Measurements from ENCODE around the gene SEMA5A. TPM values are rescaled to one million over a fixed set of nuclear protein-coding genes. Genes with fewer than 3 reads are reported as not detected.

Gene SEMA5A
- total RNA-seq, 1 experiment from 2014 or later, result 0.15 TPM

DNA sequence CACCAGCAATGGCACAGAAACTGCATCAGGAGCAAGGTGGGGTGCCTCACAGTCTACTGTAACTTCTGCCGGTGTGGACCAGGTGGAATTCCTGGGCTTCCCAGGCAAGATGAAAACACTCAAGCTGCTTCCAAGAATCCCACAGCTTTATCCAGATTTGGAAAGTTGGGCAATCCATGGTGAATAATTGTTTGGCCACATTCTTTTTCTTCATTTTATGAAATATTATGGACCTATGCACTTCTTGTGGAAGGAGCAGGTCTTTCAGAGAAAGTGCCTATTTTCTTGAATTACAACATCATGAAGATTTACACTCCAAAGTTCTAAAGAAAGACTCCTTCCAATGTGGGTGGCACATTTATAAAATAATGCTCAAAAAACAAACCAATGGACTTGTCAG lies 503.6 kb downstream of the SEMA5A start:
- H3K27me3 ChIP-seq (ENCODE audit: control insufficient read depth, insufficient read depth, low read length), result no peaks in the 10 kb centered on the region
- in situ Hi-C loops (cut with HindIII; ENCODE audit: low pct_unique_long_range_greater_than_20kb, low sequenced_read_pairs) (no loop called here), intact Hi-C loops (cut with micrococcal nuclease; ENCODE audit: unreplicated experiment) (no loop called here)
- ATAC-seq (no peak), DNase-seq (ENCODE audit: low read depth, low spot score) (no peak)
- no peaks in the 10 kb centered on the region for H3K9me3 ChIP-seq (ENCODE audit: control insufficient read depth, insufficient read depth, low read depth, low read length)
- CTCF ChIA-PET, result no interaction called here
- POLR2A ChIA-PET, result no interaction called here
- BruUV-seq (replicated peaks), result no TSS peak
- TF ChIP-seq, protein P1, sequence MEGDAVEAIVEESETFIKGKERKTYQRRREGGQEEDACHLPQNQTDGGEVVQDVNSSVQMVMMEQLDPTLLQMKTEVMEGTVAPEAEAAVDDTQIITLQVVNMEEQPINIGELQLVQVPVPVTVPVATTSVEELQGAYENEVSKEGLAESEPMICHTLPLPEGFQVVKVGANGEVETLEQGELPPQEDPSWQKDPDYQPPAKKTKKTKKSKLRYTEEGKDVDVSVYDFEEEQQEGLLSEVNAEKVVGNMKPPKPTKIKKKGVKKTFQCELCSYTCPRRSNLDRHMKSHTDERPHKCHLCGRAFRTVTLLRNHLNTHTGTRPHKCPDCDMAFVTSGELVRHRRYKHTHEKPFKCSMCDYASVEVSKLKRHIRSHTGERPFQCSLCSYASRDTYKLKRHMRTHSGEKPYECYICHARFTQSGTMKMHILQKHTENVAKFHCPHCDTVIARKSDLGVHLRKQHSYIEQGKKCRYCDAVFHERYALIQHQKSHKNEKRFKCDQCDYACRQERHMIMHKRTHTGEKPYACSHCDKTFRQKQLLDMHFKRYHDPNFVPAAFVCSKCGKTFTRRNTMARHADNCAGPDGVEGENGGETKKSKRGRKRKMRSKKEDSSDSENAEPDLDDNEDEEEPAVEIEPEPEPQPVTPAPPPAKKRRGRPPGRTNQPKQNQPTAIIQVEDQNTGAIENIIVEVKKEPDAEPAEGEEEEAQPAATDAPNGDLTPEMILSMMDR (IDR thresholded peaks at IDR 0.05), result no peak
- TF ChIP-seq TCF7L2 (IDR thresholded peaks at IDR 0.05; ENCODE audit: low read depth, low read length), result no peak
- TF ChIP-seq, protein P2, sequence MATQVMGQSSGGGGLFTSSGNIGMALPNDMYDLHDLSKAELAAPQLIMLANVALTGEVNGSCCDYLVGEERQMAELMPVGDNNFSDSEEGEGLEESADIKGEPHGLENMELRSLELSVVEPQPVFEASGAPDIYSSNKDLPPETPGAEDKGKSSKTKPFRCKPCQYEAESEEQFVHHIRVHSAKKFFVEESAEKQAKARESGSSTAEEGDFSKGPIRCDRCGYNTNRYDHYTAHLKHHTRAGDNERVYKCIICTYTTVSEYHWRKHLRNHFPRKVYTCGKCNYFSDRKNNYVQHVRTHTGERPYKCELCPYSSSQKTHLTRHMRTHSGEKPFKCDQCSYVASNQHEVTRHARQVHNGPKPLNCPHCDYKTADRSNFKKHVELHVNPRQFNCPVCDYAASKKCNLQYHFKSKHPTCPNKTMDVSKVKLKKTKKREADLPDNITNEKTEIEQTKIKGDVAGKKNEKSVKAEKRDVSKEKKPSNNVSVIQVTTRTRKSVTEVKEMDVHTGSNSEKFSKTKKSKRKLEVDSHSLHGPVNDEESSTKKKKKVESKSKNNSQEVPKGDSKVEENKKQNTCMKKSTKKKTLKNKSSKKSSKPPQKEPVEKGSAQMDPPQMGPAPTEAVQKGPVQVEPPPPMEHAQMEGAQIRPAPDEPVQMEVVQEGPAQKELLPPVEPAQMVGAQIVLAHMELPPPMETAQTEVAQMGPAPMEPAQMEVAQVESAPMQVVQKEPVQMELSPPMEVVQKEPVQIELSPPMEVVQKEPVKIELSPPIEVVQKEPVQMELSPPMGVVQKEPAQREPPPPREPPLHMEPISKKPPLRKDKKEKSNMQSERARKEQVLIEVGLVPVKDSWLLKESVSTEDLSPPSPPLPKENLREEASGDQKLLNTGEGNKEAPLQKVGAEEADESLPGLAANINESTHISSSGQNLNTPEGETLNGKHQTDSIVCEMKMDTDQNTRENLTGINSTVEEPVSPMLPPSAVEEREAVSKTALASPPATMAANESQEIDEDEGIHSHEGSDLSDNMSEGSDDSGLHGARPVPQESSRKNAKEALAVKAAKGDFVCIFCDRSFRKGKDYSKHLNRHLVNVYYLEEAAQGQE (IDR thresholded peaks at IDR 0.05; ENCODE audit: insufficient read depth in 1 of 2, low read depth in 2 of 2, low read length in 1 of 2), result no peak
- no peak for TF ChIP-seq SIN3A (IDR thresholded peaks at IDR 0.05; ENCODE audit: borderline replicate concordance, insufficient read depth, low read depth, low read length)
- TF ChIP-seq POLR2AphosphoS5 (IDR thresholded peaks at IDR 0.05; ENCODE audit: low read depth, low read length), result no peak
- no peak overlapping the region for H3K4me3 ChIP-seq (ENCODE audit: low read depth in 2 of 2, low read length in 2 of 2)
- H3K27ac ChIP-seq (ENCODE audit: low read length), result no peak overlapping the region
- no peaks in the 10 kb centered on the region for H3K4me1 ChIP-seq (ENCODE audit: control insufficient read depth, insufficient read depth, low read length)
- no peaks in the 10 kb centered on the region for H3K36me3 ChIP-seq (ENCODE audit: control insufficient read depth, insufficient read depth, low read length)

DNA sequence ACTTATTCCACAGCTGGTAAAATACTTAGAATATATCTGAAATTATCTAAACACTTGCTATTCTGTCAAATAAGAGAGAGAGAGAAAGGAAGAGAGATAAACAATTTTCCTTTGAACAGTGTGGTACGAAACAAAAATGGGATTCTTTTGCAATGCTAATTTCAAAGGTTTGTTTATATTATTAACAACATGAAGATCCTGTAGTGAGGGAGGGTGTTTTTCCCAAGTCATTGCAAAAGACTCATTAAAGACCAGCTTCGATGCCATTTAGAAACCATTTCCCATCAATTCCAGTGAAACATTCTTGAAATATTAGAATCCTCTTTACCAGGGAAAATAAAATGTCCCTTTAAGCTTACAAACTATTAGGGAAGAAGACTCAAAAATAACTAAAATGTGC lies 505.4 kb downstream of the SEMA5A start:
- H3K36me3 ChIP-seq (ENCODE audit: control insufficient read depth, insufficient read depth, low read length), result no peaks in the 10 kb centered on the region
- no TSS peak for BruUV-seq (replicated peaks)
- H3K9me3 ChIP-seq (ENCODE audit: control insufficient read depth, insufficient read depth, low read depth, low read length), result no peaks in the 10 kb centered on the region
- no peaks in the 10 kb centered on the region for H3K27me3 ChIP-seq (ENCODE audit: control insufficient read depth, insufficient read depth, low read length)
- no peak overlapping the region for H3K27ac ChIP-seq (ENCODE audit: low read length)
- POLR2A ChIA-PET, result no interaction called here
- intact Hi-C loops (cut with micrococcal nuclease; ENCODE audit: unreplicated experiment), result no loop called here
- DNase-seq (ENCODE audit: low read depth, low spot score) (no peak), ATAC-seq (no peak)
- in situ Hi-C loops (cut with HindIII; ENCODE audit: low pct_unique_long_range_greater_than_20kb, low sequenced_read_pairs), result no loop called here
- CTCF ChIA-PET, result no interaction called here
- no peak overlapping the region for H3K4me3 ChIP-seq (ENCODE audit: low read depth in 2 of 2, low read length in 2 of 2)
- H3K4me1 ChIP-seq (ENCODE audit: control insufficient read depth, insufficient read depth, low read length), result no peaks in the 10 kb centered on the region
- TF ChIP-seq, protein P2 (IDR thresholded peaks at IDR 0.05; ENCODE audit: insufficient read depth in 1 of 2, low read depth in 2 of 2, low read length in 1 of 2), result no peak
- TF ChIP-seq TCF7L2 (IDR thresholded peaks at IDR 0.05; ENCODE audit: low read depth, low read length), result no peak
- no peak for TF ChIP-seq POLR2AphosphoS5 (IDR thresholded peaks at IDR 0.05; ENCODE audit: low read depth, low read length)
- TF ChIP-seq SIN3A (IDR thresholded peaks at IDR 0.05; ENCODE audit: borderline replicate concordance, insufficient read depth, low read depth, low read length), result no peak
- TF ChIP-seq, protein P1 (IDR thresholded peaks at IDR 0.05), result no peak
